ENCODE results near the gene CDH4.

The CDH4 gene

DNA sequence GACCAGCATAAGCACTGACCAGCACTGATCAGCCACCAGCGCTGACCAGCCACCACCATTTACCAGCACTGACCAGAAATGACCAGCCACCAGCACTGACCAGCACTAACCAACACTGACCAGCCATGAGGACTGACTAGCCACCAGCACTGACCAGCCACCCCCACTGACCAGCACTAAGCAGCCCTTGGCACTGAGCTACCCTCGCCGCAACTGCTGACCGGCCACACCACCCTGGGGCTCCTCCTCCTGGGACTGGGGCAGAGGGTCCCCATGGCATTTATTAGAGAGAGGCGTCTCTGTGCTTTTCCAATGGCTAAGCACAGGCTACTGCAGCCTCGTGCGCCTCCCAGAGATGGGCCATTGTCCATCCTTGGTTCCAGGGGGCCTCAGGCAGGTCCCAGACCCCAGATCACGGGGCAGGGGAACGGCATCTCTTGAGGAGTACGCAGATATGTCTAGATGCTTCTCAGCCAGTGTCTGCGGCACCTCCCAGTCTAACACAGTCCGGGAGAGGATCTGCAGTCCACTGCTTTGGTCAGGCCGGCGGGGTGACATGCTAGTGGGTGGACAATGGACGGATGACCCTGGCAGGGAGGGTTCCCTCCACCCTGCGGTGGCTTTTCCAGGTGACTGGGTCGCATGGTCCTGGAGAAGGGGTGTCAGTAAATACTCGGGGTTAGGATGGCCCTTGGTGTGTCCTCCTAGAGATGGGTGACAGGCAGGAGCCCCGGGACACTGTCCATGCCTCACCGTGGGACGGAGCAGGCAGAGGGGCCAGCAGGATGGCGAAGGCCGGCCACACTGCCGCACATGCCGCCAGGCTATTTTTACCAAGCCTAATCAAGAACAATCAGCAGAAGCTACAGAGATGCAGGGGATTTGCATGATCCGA, 645.6 kb downstream of the CDH4 start:
- no peak for DNase-seq (ENCODE audit: low read depth)

DNA sequence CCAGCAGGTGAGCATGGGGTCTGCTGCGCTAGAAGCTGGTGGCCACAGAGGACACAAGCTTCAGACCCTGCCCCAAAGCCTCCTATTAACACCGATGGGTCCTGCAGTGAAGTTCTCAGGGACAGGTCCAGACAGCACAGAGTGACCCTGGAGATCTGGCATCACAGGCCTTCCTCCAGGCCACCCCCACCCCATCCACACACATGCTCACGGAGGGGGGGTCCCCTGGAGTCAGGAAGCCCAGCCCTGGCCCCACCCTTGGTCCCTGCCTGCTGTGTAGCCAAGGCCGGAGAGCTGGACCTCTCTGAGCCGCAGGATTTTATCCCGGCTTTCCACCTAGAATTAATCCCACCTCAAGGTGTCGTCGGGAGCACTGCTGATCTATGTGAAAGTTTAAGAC, 646.3 kb downstream of the CDH4 start:
- no peak for DNase-seq (ENCODE audit: low read depth)

DNA sequence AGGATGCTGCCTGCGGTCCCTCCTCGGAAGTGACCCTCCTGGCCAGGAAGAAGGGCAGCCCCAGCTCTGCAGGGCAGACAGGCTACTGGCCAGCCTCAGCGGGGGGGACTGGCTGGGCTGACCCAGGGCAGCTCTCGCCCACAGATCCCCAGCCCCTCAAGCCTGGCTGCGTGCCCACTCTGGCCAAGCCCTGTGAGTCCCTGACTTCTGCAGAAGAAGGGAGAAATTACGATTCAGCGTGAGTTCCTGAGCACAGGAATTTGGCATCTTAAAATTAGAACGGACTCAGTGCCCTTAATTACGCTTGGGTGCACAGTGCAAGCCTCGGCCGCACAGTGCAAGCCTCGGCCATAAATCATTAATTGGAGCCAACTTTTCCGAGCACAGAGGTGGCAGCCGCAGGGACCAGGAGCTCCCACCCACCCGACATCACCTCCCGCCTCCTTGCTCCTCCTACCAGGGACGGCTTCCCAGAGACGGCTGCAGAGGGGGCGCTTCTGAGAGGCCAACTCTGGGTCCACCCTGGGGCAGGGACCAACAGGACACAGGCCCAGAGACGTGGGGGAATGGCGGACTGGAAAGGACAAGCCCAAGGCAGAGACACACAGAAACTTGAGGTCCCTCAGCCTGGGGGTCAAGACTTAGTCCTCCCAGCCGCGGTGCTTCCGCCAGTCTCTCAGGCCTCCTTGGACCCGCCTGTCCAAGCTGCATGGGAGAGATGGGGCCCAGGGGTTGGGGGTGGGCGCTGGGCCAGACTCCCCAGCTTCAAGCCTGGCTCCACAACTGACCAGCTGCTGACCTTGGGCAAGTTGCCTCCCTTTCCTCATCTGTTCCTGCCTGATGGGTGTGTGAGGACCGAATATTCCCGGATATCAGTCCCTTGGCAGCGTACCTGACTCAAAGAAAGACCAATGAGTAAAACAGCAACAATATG, 648.2 kb downstream of the CDH4 start:
- no peak for DNase-seq (ENCODE audit: low read depth)

DNA sequence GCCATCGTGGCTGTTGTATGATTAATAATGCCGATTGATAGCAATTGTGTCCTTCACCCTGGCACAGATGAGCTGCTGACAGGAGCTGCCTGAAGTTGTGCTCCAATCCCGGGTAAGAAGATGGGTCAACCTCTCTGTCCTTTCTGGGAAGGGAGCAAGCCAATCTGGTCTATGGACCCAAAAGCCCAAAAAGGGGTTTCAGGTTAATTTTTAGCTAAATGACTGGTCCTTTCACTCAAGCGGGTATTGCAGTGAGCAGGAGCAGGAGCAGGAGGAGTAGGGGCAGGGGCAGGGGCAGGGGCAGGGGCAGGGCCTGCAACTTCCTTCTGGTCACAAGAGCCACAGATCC, 648.9 kb downstream of the CDH4 start:
- DNase-seq (ENCODE audit: low read depth): no peak

DNA sequence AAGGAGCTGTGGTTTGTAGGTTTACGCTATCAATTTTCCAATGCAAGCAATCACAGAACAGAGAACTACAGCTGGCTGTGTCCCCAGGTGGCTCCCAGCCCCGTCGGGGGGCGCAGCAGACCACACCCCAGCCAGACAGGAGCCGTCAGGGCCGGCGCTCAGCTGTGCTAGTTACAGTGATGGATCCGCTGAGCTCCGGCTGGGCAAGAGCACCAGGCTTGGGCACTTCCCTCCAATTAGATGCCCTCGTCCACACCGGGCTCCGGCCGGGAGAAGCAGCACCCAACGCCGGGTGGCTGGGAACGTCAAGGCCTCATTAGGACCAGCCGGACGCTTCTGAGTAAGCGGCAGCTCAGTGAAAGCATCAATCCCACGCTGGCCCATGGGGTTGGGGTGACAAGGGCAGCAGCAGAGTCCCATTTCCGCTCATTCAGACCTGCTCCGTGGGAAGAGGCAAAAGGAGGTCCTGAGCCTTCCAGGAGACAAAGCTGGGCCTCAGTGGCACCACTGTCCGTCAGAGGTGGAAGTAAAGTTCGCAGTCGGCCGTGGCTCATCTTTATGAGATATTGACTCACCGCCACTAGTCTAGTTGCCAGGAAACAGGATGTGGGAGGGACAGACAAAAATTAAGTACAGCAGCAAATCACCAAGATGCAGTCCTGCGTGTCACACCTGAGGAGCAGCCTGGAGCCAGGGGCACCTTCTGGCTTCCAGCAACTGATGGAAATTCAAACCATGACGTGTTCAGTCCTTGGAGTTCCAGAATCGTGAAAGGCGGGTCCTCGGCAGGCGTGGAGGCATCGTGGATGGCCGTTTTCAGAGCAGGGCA, 649.5 kb downstream of the CDH4 start:
- DNase-seq (ENCODE audit: low read depth): no peak

DNA sequence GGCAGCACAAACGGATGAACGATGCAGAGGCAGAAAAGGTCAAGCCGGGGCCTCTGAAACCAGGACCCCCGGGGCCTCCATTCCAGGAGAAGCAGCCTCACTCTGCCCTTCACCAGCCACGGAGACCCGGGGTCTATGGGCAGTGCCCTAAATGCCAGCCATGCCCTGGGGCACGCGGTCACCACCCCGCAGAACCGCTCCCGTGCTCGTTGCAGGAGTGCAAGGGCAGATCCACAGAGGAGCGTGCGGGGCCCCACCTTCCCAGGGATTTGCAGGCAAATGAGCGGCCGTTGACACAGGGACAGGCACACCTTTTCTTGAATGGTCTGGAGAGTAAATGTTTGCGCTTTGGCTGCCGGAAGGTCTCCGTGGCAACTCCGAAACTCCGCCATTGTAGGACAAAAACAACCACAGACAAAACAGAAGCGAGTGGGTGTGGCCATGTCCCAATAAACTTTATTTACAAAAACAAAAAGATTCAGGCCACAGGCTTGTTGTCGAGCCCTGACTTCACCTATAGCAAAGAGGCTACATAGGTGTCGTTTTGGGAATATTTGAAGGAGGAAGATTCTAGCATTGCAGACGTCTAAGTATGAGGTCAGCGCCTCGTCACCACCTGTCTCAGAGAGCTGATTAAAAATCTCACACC, 650.3 kb downstream of the CDH4 start:
- no peak for DNase-seq (ENCODE audit: low read depth)

DNA sequence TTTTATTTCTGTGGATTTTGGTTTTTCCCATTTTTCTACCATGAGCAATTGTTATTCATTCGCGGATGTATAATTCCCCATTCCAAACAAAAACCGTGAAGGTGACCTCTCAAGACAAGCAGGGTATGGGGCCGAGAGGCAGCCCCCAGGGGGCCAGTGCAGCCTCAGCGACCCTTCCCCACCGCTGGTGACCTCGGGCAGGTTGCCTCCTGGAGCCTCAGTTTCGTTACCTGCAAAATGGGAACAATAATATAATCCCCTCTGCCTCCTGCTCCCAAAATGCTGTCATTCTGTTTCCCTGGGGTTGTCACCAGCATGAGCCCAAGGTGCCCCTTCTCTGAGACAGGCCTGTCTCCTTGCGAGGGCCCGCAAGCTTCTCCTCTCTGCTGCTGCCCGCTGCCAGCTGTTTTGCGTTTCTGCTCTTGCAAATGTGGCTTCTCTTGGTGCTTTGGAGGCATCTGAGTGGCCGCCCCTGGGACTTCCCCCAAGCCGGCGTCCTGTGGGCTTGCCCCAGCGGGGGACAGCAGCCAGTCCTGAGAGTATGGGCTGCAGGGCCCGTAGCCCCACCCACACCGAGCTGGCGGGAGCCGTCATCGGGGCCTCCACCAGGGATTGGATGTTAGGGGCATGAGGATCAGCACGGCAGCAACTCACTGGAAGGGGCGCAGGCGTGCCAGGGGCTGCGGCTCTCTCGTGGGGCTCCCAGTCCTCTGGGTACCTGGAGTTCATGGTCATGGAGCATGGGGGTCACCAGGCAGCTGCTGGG, 651.7 kb downstream of the CDH4 start:
- DNase-seq (ENCODE audit: low read depth): no peak

DNA sequence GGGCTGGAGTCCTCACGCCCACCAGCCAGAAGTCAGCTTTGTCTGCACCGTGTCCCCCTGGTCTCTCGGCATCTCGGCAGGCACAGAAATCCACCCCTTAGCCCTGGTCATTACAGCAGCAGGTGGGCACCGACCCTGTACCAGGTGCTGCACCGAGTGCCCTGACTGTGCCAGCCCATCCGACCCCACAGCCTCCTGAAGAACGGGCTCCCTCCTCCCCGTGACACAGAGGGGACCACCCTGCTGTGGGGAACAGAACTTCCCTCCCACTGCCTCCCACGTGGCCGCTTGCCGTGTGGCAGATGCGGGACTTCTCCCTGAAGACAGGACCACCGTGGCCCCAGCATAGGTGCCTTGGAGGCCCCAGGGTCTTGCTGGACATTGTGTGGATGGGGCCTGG, 652.4 kb downstream of the CDH4 start:
- DNase-seq (ENCODE audit: low read depth): no peak

DNA sequence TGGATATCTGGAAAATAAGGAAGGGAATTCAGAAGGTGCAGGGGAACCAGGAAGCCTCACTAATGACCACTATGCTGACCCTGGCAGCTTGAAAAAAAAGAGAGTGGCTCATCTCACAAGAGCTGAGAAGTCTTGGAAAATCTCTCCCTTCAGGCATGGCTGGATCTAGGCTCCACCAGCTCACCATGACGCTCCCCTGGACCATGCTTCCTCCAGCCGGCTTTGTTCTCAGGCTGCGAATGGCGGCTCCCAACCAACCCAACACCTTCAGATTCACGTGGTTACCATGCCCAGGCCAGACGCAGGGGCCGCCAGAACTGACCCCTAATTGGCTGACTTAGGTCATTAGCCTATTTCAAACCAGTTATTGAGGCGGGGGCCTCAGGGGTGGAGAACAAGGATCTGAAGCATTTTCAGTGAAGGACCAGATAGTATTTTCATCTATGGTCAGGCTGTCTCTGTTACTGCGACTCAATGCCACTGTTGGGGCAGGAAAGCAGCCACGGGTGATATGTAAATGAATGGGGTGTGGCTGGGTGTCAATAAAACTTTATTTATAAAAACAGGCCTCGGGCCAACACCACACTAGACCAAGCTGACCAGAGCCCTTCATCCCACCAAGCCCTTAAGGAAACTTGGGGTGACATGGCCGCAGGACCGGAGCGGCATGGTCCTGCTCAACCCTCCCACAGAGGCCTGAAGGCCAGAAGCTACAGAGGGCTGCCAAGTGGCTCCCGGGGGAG, 653.9 kb downstream of the CDH4 start:
- DNase-seq (ENCODE audit: low read depth): no peak

DNA sequence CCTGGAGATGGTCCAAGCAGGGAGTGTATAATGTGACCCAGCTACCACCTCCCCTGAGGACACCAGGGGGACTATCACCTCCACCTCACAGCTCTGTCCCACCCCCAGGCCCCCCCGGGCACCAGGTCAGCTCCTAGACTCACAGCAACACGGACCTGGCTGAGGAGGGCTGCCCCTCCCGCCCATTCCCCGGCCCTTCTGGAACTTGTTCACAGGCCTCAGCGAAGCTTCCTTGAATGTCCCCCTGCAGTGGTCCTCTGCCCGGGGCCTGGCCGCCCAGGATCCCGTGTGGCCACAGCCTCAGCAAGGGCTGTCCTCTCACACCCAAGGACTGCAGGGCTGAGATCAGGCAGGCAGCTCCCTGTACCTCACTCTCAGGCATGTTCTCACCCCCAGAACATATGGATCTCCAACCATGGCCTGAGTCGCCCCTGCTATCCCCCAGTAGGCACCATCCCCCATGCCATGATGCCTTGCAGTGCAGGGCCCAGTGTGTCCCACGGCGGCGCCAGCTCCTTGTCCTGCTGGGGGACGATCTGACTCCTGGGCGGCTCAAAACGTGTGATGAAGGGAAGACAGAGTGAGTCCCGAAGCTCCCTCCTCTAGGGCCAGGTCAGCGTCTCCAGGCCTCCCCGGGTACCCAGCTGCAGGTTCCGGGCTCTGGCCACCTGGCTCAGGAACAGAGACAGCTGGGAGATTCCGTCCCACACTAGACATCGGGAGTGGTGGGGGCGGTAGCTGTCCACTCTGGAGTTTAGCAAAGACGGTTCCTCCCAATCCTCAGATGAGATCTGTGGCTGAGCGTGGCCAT, 655.2 kb downstream of the CDH4 start:
- DNase-seq (ENCODE audit: low read depth): no peak

DNA sequence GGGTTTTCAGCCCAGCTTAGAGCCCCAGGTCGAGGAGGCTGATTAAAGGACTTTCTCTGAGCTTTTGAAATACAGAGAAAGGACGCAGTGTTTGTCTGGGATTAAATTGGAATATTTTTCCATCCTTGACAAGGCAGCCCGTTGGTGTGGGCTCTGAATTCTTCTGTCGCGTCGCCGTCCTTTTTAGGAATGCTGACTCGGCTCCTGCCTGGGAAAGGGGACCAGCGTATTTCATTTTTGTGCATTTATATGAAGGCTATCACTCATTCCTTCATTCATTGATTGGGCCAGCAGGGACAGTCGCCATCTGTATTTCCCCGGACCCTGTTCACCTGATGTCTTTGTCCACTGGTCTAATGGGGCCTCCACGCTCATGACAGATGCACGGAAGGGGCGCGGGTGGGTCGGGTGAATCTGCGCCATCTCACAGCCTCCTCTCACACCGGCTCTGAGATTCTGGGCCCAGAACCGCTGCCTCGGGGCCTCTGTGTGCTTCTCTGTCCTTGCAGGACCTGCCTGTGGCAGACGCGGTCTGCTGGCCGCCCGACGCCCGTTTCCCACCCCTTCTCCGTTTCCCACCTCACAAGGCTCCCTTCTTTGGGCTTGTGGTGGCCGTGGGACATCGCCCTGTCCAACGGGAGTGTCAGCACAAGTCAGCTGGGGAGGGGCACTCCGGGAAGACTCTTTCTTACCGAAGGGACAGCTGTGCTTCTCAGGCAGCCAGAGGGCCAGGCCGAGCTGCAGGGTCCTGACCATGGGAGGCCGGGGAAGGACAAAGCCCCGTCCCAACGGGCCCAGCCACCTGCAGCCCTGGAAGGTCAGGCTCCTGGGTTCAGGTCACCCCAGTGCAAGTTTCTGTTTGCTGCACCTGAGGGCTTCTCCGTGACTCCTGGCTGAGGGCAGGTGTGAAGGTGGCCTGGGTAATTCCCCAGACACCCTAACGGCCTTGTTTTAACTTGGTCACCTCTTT, 656.3 kb downstream of the CDH4 start:
- DNase-seq (ENCODE audit: low read depth): no peak

DNA sequence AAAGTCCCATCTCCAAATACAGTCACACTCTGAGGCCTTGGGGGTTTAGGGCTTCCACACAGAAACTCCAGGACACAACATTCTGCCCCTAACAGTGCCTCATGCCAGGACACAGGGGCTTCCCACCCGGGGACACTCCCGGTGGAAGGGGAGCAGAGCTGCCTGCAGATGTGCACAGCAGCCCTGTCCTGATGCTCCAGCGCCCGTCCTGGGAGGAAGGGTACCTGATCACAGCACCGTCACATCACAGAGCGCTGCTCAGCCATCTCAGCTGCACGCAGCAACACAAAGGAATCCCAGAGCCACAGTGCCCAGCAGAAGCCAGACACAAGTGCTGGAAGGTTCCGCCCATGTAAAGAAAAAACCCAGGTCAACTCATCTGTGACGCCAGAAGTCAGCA, 657.0 kb downstream of the CDH4 start:
- DNase-seq (ENCODE audit: low read depth): no peak

DNA sequence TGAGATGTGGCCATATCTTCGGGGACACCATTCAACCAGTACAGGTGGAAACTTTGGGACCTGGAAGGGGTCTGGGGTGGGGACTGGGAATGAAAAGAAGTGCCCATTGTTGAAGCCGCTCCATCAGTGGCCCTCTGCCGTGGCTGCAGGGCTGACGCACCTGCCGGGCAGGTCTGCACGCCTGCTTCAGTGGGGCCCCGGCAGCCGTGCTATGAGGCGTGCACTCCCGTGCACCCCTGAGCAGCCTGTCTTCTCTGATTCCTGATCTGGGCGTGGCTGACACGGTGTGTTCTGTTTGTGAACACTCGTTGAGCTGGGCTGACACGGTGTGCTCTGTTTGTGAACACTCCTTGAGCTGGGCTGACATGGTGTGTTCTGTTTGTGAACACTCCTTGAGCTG, 657.8 kb downstream of the CDH4 start:
- no peak for DNase-seq (ENCODE audit: low read depth)

DNA sequence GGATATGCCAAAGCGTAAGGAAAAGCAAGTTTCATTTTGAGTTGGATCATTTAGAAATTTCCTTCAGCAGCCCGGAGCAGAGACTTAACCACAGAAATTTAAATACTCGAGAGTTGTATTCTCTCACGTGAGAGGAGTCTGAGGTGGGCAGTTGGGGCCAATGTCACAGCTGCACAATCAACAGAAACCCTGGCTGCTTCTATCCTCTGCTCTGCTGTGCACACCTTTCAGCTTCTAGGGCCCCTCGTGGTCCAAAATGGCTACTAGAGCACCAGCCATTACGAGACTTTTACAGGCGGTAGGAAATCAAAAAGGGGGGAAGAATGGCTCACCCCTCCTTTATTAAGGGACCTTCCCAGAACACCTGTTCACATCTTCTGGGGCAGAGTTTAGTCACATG, 659.8 kb downstream of the CDH4 start:
- DNase-seq (ENCODE audit: low read depth): no peak

DNA sequence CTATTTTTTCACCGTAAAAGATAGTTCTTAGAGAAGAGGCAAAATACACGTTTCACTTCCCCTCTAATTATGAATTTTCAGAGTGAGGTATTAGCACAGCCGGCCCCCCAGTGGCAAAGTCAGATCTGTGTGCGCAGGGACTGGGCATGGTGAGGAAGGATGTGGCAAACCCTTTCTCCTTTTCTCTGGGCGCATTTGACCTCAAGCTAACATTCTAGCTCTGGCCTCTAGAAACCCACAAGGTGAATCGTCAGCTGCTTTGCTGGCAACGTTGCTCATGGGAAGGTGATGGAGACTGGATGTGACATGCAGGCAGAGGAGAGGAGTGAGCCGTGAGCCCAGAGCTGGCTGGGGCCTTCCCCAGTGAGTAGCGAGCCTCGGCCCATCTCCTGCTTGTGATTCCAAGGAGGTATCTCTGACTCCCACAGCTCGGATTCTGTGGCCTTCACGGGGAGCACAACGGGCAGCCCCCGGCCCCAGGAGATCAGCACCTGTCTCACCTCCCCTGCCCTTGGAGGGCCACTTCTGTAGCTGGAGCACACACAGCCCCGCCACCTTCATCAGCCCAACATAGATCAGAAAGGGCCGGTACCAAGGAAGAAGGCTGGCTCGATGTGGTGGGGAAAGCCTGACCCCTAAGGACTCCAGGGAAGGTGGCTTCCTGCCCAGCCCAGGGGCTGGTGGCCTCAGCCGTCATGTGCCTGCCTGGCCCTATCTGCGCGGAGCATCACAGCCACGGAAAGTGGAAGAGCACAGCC, 660.8 kb downstream of the CDH4 start:
- no peak for DNase-seq (ENCODE audit: low read depth)

DNA sequence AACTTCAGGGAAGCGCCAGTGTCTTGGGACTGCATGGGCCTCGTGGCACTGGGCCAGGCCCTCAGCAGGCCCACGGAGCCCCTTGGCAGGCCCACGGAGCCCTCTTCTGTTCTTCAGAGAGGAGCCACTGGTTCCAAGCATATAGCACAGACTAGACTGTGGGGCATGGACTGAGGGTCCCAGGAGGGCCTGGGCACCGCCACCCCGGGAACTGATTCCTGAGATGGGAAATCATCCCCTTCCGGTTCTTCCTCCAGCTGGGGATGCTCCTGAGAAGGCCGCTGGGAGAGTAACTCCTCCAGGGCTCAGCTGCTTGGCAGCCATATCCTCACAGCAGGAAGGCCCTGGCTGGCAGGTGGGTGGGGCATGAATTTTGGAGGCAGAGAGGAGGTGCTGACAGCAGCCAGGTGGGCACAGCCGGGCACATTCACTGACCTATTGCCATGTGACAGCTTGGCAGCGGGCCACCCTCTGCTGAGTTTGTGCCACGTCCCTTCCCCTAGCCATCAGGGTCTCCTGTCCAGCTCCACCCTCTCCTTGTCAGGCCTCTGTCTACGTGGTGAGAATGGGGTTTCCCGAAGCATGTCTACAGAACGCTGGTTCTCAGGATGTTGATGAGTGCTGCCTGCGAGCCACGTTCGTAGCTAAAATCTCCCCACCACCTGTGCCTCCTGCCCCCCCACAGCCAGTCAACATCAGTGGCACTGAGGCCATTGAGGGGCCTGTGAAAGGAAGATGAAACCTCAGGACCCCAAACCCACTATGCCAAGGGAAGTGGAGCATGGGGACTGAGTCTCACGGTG, 661.6 kb downstream of the CDH4 start:
- no peak for DNase-seq (ENCODE audit: low read depth)

DNA sequence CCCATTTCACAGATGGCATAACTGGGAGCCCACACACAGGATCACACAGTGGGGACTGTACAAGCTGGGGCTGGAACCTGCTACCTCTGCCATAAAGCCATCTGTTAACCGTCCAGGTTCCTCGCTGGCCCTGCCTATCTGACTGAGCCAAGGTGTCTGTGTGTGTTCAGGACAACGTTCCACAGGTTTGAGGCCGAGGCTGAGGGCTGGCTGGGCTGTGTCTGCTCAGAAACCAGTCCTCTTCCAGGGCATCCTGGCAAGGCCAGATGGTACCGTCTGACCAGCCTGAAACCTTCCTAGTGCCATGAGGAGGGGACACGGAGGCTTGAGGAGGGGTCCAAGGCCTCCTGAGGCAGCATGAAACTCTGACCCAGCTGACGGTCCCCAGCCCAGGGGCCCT, 663.0 kb downstream of the CDH4 start:
- no peak for DNase-seq (ENCODE audit: low read depth)
